H9 (cell line): ENCODE results near the gene RHOB. TPM values are rescaled to one million over a fixed set of nuclear protein-coding genes. Genes with fewer than 3 reads are reported as not detected.

ENCODE experiments used
- DNase-seq: peaks from one replicate; pipeline ENCODE4 v3.0.0-alpha.2; 2017
- H2AFZ ChIP-seq: one replicate; pipeline ENCODE4 v1.6.1; 2013; ENCODE audit warnings: mild to moderate bottlenecking, low read length, control low read depth, moderate library complexity
- H2AK5ac ChIP-seq: 2 replicates; pipeline ENCODE4 v1.6.1; 2013; ENCODE audit warnings: low read length, control low read depth, mixed read lengths; ENCODE audit not compliant: insufficient read length
- H2BK120ac ChIP-seq: one replicate; pipeline ENCODE4 v1.6.1; 2013; ENCODE audit warnings: low read depth, mild to moderate bottlenecking, low read length, control low read depth, inconsistent platforms; ENCODE audit not compliant: poor library complexity, severe bottlenecking
- H2BK12ac ChIP-seq: 2 replicates; pipeline ENCODE4 v1.6.1; 2013; ENCODE audit warnings: low read length, control low read depth, mixed read lengths, low read depth; ENCODE audit not compliant: insufficient read length
- H2BK15ac ChIP-seq: 2 replicates; pipeline ENCODE4 v1.6.1; 2013; ENCODE audit warnings: low read depth, low read length, control low read depth
- H2BK20ac ChIP-seq: one replicate; pipeline ENCODE4 v1.6.1; 2013; ENCODE audit warnings: low read depth, mild to moderate bottlenecking, low read length, control low read depth, inconsistent platforms; ENCODE audit not compliant: poor library complexity, severe bottlenecking
- H2BK5ac ChIP-seq: 2 replicates; pipeline ENCODE4 v1.6.1; 2013; ENCODE audit warnings: low read length, control low read depth, mixed read lengths; ENCODE audit not compliant: insufficient read length
- H3K14ac ChIP-seq: 2 replicates; pipeline ENCODE4 v1.6.1; 2013; ENCODE audit warnings: low read length, control low read depth; ENCODE audit not compliant: insufficient read depth
- H3K18ac ChIP-seq: 2 replicates; pipeline ENCODE4 v1.6.1; 2013; ENCODE audit warnings: low read depth, mild to moderate bottlenecking, mixed read lengths, low read length, control low read depth; ENCODE audit not compliant: insufficient read length
- H3K23ac ChIP-seq: 2 replicates; pipeline ENCODE4 v1.6.1; 2013; ENCODE audit warnings: low read length, control low read depth, mixed read lengths, low read depth; ENCODE audit not compliant: insufficient read length
- H3K23me2 ChIP-seq: 2 replicates; pipeline ENCODE4 v1.6.1; 2013; ENCODE audit warnings: low read depth, mild to moderate bottlenecking, mixed read lengths, low read length, control low read depth; ENCODE audit not compliant: insufficient read length, poor library complexity, severe bottlenecking
- H3K27ac ChIP-seq: 2 replicates; pipeline ENCODE4 v1.5.1; 2013; ENCODE audit warnings: low read length, control low read depth, mixed read lengths, low read depth; ENCODE audit not compliant: insufficient read length
- H3K27me3 ChIP-seq: 2 replicates; pipeline ENCODE4 v1.6.1; 2013; ENCODE audit warnings: low read length, control low read depth, inconsistent platforms; ENCODE audit not compliant: insufficient read depth
- H3K4ac ChIP-seq: 2 replicates; pipeline ENCODE4 v1.6.1; 2013; ENCODE audit warnings: low read depth, mild to moderate bottlenecking, control low read depth, inconsistent platforms, low read length, moderate library complexity
- H3K4me1 ChIP-seq: 2 replicates; pipeline ENCODE4 v1.6.1; 2013; ENCODE audit warnings: low read length, control low read depth, inconsistent platforms; ENCODE audit not compliant: insufficient read depth
- H3K4me2 ChIP-seq: 2 replicates; pipeline ENCODE4 v1.6.1; 2013; ENCODE audit warnings: low read length, control low read depth, mixed read lengths; ENCODE audit not compliant: insufficient read length, insufficient read depth
- H3K56ac ChIP-seq: 2 replicates; pipeline ENCODE4 v1.6.1; 2013; ENCODE audit warnings: low read depth, mild to moderate bottlenecking, mixed read lengths, low read length, control low read depth; ENCODE audit not compliant: insufficient read length
- H3K79me1 ChIP-seq: 2 replicates; pipeline ENCODE4 v1.6.1; 2013; ENCODE audit warnings: low read depth, mild to moderate bottlenecking, moderate library complexity, low read length, control low read depth, inconsistent platforms; ENCODE audit not compliant: insufficient read depth, poor library complexity, severe bottlenecking
- H3K79me2 ChIP-seq: 2 replicates; pipeline ENCODE4 v1.6.1; 2013; ENCODE audit warnings: low read length, control low read depth, inconsistent platforms; ENCODE audit not compliant: insufficient read depth
- H3K9ac ChIP-seq: 2 replicates; pipeline ENCODE4 v1.6.1; 2013; ENCODE audit warnings: low read length, control low read depth, mixed read lengths; ENCODE audit not compliant: insufficient read length; ENCODE audit errors: extremely low read depth
- H3K9me3 ChIP-seq: one replicate; pipeline ENCODE4 v1.6.1; 2013; ENCODE audit warnings: low read depth, low read length, inconsistent platforms; ENCODE audit not compliant: control insufficient read depth
- H3T11ph ChIP-seq: one replicate; pipeline ENCODE4 v1.6.1; 2013; ENCODE audit warnings: mild to moderate bottlenecking, low read length, control low read depth, inconsistent platforms
- H4K20me1 ChIP-seq: one replicate; pipeline ENCODE4 v1.6.1; 2013; ENCODE audit not compliant: control insufficient read depth, insufficient read length, insufficient read depth
- H4K5ac ChIP-seq: 2 replicates; pipeline ENCODE4 v1.6.1; 2013; ENCODE audit warnings: low read depth, mild to moderate bottlenecking, mixed read lengths, low read length, control low read depth; ENCODE audit not compliant: insufficient read length
- H4K8ac ChIP-seq: replicated peaks from 2 replicates; pipeline ENCODE4 v1.6.1; 2013; ENCODE audit warnings: low read length, control low read depth, mixed read lengths, low read depth; ENCODE audit not compliant: insufficient read length
- H4K91ac ChIP-seq: 2 replicates; pipeline ENCODE4 v1.6.1; 2013; ENCODE audit warnings: low read depth, mild to moderate bottlenecking, moderate library complexity, mixed read lengths, low read length, control low read depth; ENCODE audit not compliant: insufficient read length
- H3K27ac Mint-ChIP-seq, 3 experiments: 2 replicates in 2 of 3; 3 replicates in 1 of 3; pipeline ENCODE4 v1.8.0; 2020 to 2021; ENCODE audit warnings: mixed read lengths in 3 of 3, mild to moderate bottlenecking in 1 of 3, moderate library complexity in 1 of 3
- H3K27me3 Mint-ChIP-seq: 2 replicates; pipeline ENCODE4 v1.8.0; 2021; ENCODE audit warnings: low read depth, mild to moderate bottlenecking, moderate library complexity, mixed read lengths
- H3K36me3 Mint-ChIP-seq, 3 experiments: 2 replicates in 2 of 3; 3 replicates in 1 of 3; pipeline ENCODE4 v1.8.0; 2020 to 2021; ENCODE audit warnings: low read depth in 3 of 3, mixed read lengths in 3 of 3; ENCODE audit not compliant: insufficient read depth in 1 of 3
- H3K4me1 Mint-ChIP-seq, 2 experiments: 2 replicates each; pipeline ENCODE4 v1.8.0; 2020; ENCODE audit warnings: mixed read lengths in 2 of 2
- H3K4me3 Mint-ChIP-seq, 2 experiments: 2 replicates in 1 of 2; 3 replicates in 1 of 2; pipeline ENCODE4 v1.8.0; 2020 to 2021; ENCODE audit warnings: mild to moderate bottlenecking in 2 of 2, mixed read lengths in 2 of 2, moderate library complexity in 1 of 2
- H3K9me3 Mint-ChIP-seq, 2 experiments: 2 replicates in 1 of 2; 3 replicates in 1 of 2; pipeline ENCODE4 v1.8.0; 2020; ENCODE audit warnings: mild to moderate bottlenecking in 2 of 2, mixed read lengths in 2 of 2, moderate library complexity in 1 of 2
- CTCF ChIP-seq: fragments of 200-600 bp; sonication (generic); conservative IDR thresholded peaks from 3 replicates; pipeline ENCODE4 v1.8.0; 2021; ENCODE audit warnings: antibody characterized with exemption, mild to moderate bottlenecking
- WGBS: extraction: QIAGEN DNeasy Blood & Tissue Kit; methylation state at CpG from one replicate; pipeline ENCODE4 v1.1.7; 2013; ENCODE audit warnings: missing lambda C conversion rate, low lambda C conversion rate, mixed read lengths; ENCODE audit not compliant: insufficient read length; ENCODE audit errors: extremely low coverage; 5-methylcytosine and 5-hydroxymethylcytosine counted together
- total RNA-seq: library from RNA; stranded (reverse); gene quantifications from 2 replicates; pipeline ENCODE4 v1.2.1, GENCODE V29; 2021

The RHOB gene
- total RNA-seq, 1 experiment from 2014 or later, result 10.3 TPM

GRCh38 chr2:20430461-20431300, 16.2 kb upstream of the RHOB start:
- Histone ChIP-seq H2BK5ac (no peak overlapping the region), H2BK12ac (no peak overlapping the region), H3K9me3 (no peaks in the 10 kb centered on the region), H2AFZ (no peak overlapping the region), H3K14ac (no peak overlapping the region), H2BK15ac (no peak overlapping the region), H3K27me3 (no peaks in the 10 kb centered on the region), H3K4me1 (no peaks in the 10 kb centered on the region), H3K27ac (no peak overlapping the region), H4K20me1 (no peaks in the 10 kb centered on the region), H3K79me1 (no peaks in the 10 kb centered on the region), H2BK120ac (no peak overlapping the region), H4K5ac (no peak overlapping the region), H3K18ac (no peak overlapping the region), H3K56ac (no peak overlapping the region), H4K91ac (no peak overlapping the region), H4K8ac (no peak overlapping the region), H3T11ph (no peak overlapping the region), H3K23me2 (no peaks in the 10 kb centered on the region), H3K4me2 (no peak overlapping the region), H2AK5ac (no peak overlapping the region), H2BK20ac (no peak overlapping the region), H3K23ac (no peak overlapping the region), H3K4ac (no peak overlapping the region), H3K79me2 (no peaks in the 10 kb centered on the region), H3K9ac (no peak overlapping the region)
- no peak overlapping the region for H3K27ac Mint-ChIP-seq
- DNase-seq, result no peak
- H3K4me1 Mint-ChIP-seq, result peaks cover 0 to 4% of the 10 kb centered on the region in 2 experiments; a peak in 1 of 4 replicates
- no peak for TF ChIP-seq CTCF
- WGBS, result no CpG with 5 or more reads among the region's 7 CpGs
- H3K4me3 Mint-ChIP-seq, result no peak overlapping the region
- peaks cover 9% of the 10 kb centered on the region for H3K27me3 Mint-ChIP-seq
- no peaks in the 10 kb centered on the region for H3K9me3 Mint-ChIP-seq
- H3K36me3 Mint-ChIP-seq, result no peaks in the 10 kb centered on the region
